Effector memory CD4-positive, alpha-beta T cell (primary cell): ENCODE results near the gene SLC35G1.

Experiments used
- DNase-seq, 3 donors: peaks; one replicate each; pipeline ENCODE4 v3.0.0-alpha.2; 2020
- H3K27ac ChIP-seq: 2 replicates; pipeline ENCODE4 v1.7.0; 2013; ENCODE audit warnings: mild to moderate bottlenecking, low read length, moderate library complexity; ENCODE audit not compliant: insufficient read depth, poor library complexity, severe bottlenecking
- H3K27me3 ChIP-seq: replicated peaks from 2 replicates; pipeline ENCODE4 v1.7.0; 2013; ENCODE audit warnings: mild to moderate bottlenecking, low read length; ENCODE audit not compliant: insufficient read depth, control insufficient read depth, poor library complexity, severe bottlenecking
- H3K36me3 ChIP-seq: 2 replicates; pipeline ENCODE4 v1.7.0; 2013; ENCODE audit warnings: mild to moderate bottlenecking, low read length, moderate library complexity; ENCODE audit not compliant: control insufficient read depth, insufficient read depth
- H3K4me1 ChIP-seq: 2 replicates; pipeline ENCODE4 v1.7.0; 2013; ENCODE audit warnings: low read length, mild to moderate bottlenecking; ENCODE audit not compliant: control insufficient read depth, insufficient read depth, poor library complexity, severe bottlenecking
- H3K4me3 ChIP-seq: 2 replicates; pipeline ENCODE4 v1.7.0; 2013; ENCODE audit warnings: low read length, low read depth, mild to moderate bottlenecking; ENCODE audit not compliant: insufficient read depth, poor library complexity, severe bottlenecking
- H3K9me3 ChIP-seq: 2 replicates; pipeline ENCODE4 v1.7.0; 2013; ENCODE audit warnings: mild to moderate bottlenecking, low read length, moderate library complexity; ENCODE audit not compliant: control insufficient read depth

The SLC35G1 gene

GRCh38 chr10:93945819-93946218 lies 52.0 kb downstream of the SLC35G1 start:
- no peaks in the 10 kb centered on the region for H3K4me1 ChIP-seq
- no peaks in the 10 kb centered on the region for H3K36me3 ChIP-seq
- H3K4me3 ChIP-seq, result no peak overlapping the region
- no peak for DNase-seq
- H3K27me3 ChIP-seq, result no peaks in the 10 kb centered on the region
- no peak overlapping the region for H3K27ac ChIP-seq
- no peaks in the 10 kb centered on the region for H3K9me3 ChIP-seq

- no peaks in the 10 kb centered on the region for H3K36me3 ChIP-seq
- DNase-seq, result no peak
- no peaks in the 10 kb centered on the region for H3K4me1 ChIP-seq
- H3K27ac ChIP-seq, result no peak overlapping the region
- H3K9me3 ChIP-seq, result no peaks in the 10 kb centered on the region
- no peaks in the 10 kb centered on the region for H3K27me3 ChIP-seq
- H3K4me3 ChIP-seq, result no peak overlapping the region
These were observed 53.3 kb downstream of the SLC35G1 start for GRCh38 chr10:93947055-93947454.

- no peaks in the 10 kb centered on the region for H3K9me3 ChIP-seq
- no peak overlapping the region for H3K4me3 ChIP-seq
- H3K4me1 ChIP-seq, result no peaks in the 10 kb centered on the region
- no peak overlapping the region for H3K27ac ChIP-seq
- no peaks in the 10 kb centered on the region for H3K36me3 ChIP-seq
- no peaks in the 10 kb centered on the region for H3K27me3 ChIP-seq
- no peak for DNase-seq
These were observed 53.7 kb downstream of the SLC35G1 start for GRCh38 chr10:93947524-93947923.

GRCh38 chr10:93951905-93952304 lies 58.1 kb downstream of the SLC35G1 start:
- Histone ChIP-seq H3K27ac (no peak overlapping the region), H3K4me1 (no peaks in the 10 kb centered on the region), H3K36me3 (no peaks in the 10 kb centered on the region), H3K27me3 (no peaks in the 10 kb centered on the region), H3K9me3 (no peaks in the 10 kb centered on the region), H3K4me3 (no peak overlapping the region)
- no peak for DNase-seq
